IPS DF 19.7 (cell line): ENCODE measurements around the gene NRXN3.

Source experiments
- DNase-seq: peaks from one replicate; pipeline ENCODE4 v3.0.0-alpha.2; 2013; ENCODE audit warnings: low read depth, low spot score

The NRXN3 gene

GRCh38 chr14:78170203-78170602 is at the start of gene NRXN3:
NRXN3 (plus strand) TSS chr14:78170373; CDS start chr14:78243094, 72,721 bp downstream.
- peak; percentile 65 for DNase-seq

GRCh38 chr14:78122436-78122835 is 47.7 kb upstream of the NRXN3 start:
- no peak for DNase-seq

- DNase-seq: no peak
Observed at GRCh38 chr14:78123650-78124253, 46.4 kb upstream of the NRXN3 start.

- DNase-seq: no peak
Observed at GRCh38 chr14:78127961-78128360, 42.2 kb upstream of the NRXN3 start.

GRCh38 chr14:78129375-78129774 is 40.8 kb upstream of the NRXN3 start:
- no peak for DNase-seq

GRCh38 chr14:78130356-78130755 is 39.8 kb upstream of the NRXN3 start:
- no peak for DNase-seq

- no peak for DNase-seq
Observed at GRCh38 chr14:78131201-78131600, 39.0 kb upstream of the NRXN3 start.

GRCh38 chr14:78131616-78132015 is 38.6 kb upstream of the NRXN3 start:
- DNase-seq: no peak

GRCh38 chr14:78135450-78135891 is 34.7 kb upstream of the NRXN3 start:
- DNase-seq: no peak

- no peak for DNase-seq
Observed at GRCh38 chr14:78136695-78137094, 33.5 kb upstream of the NRXN3 start.

GRCh38 chr14:78141590-78141989 is 28.6 kb upstream of the NRXN3 start:
- no peak for DNase-seq

- DNase-seq: no peak
Observed at GRCh38 chr14:78142998-78143397, 27.2 kb upstream of the NRXN3 start.

- no peak for DNase-seq
Observed at GRCh38 chr14:78143489-78144145, 26.6 kb upstream of the NRXN3 start.

- DNase-seq: no peak
Observed at GRCh38 chr14:78152201-78153063, 17.7 kb upstream of the NRXN3 start.

- no peak for DNase-seq
Observed at GRCh38 chr14:78153064-78153341, 17.2 kb upstream of the NRXN3 start.

GRCh38 chr14:78154827-78155226 is 15.3 kb upstream of the NRXN3 start:
- DNase-seq: no peak

- DNase-seq: no peak
Observed at GRCh38 chr14:78156196-78156595, 14.0 kb upstream of the NRXN3 start.

GRCh38 chr14:78157494-78158437 is 12.4 kb upstream of the NRXN3 start:
- DNase-seq: no peak

- DNase-seq: no peak
Observed at GRCh38 chr14:78162202-78162601, 8.0 kb upstream of the NRXN3 start.

- DNase-seq: peak; percentile 45
Observed at GRCh38 chr14:78164226-78164853, 5.8 kb upstream of the NRXN3 start.

- no peak for DNase-seq
Observed at GRCh38 chr14:78172428-78172827, 2.3 kb downstream of the NRXN3 start.
